Pancreas (tissue), 10 donors: ENCODE results near the gene PTPRR. TPM values are rescaled to one million over a fixed set of nuclear protein-coding genes. Genes with fewer than 3 reads are reported as not detected.

Experiments
- ATAC-seq, 4 donors: fragments of 200-7000 bp; cut with Tn5 transposase; one replicate each; pipeline versions ENCODE4 v1.8.0 to v1.9.1; 2020; ENCODE audit warnings: mild to moderate bottlenecking in 4 of 4, moderate library complexity in 4 of 4
- DNase-seq, 6 donors: peaks; one replicate each; pipeline ENCODE4 v3.0.0-alpha.2; 2020
- FAIRE-seq: peaks from 2 replicates; lab custom pipeline; 2012; peaks lifted over from hg19 to GRCh38; lab: Jason Lieb, UNC
- H3K27ac ChIP-seq, 4 donors: fragments of 200-600 bp; sonication (generic); 1 replicate in 3 of 4; 2 replicates in 1 of 4; pipeline versions ENCODE4 v1.5.0 to v1.8.0; 2020
- H3K27me3 ChIP-seq, 4 donors: fragments of 200-600 bp; one replicate each; pipeline ENCODE4 v1.8.0; 2021
- H3K36me3 ChIP-seq, 3 donors: fragments of 200-600 bp; sonication (generic) in 1 of 3; one replicate each; pipeline versions ENCODE4 v1.5.0 to v1.8.0; 2020 to 2021
- H3K4me1 ChIP-seq, 3 donors: fragments of 200-600 bp; one replicate each; pipeline ENCODE4 v1.8.0; 2021
- H3K4me3 ChIP-seq, 4 donors: fragments of 200-600 bp; sonication (generic) in 2 of 4; one replicate each; pipeline versions ENCODE4 v1.5.0 to v1.8.0; 2020 to 2021
- H3K9me3 ChIP-seq, 4 donors: fragments of 200-600 bp; one replicate each; pipeline ENCODE4 v1.8.0; 2021
- CTCF ChIP-seq, 4 donors: fragments of 200-600 bp; sonication (generic) in 3 of 4; IDR thresholded peaks; one replicate each; pipeline versions ENCODE4 v1.5.0 to v1.8.0; 2021; ENCODE audit warnings: antibody characterized with exemption in 4 of 4
- WGBS, 2 donors: extraction: QIAGEN DNeasy Blood & Tissue Kit; methylation state at CpG; one replicate each; pipeline ENCODE4 v1.1.7; 2013; 5-methylcytosine and 5-hydroxymethylcytosine counted together
- intact Hi-C, 3 donors: fragments of 100-400 bp; cut with DNase I; formaldehyde crosslinking; loops; one replicate each; pipeline versions ENCODE4 v1.11.1 to v1.14.2; 2022
- polyA plus RNA-seq, 2 donors: library from polyadenylated mRNA; stranded (reverse); fragments of 200-250 nt; gene quantifications; one replicate each; pipeline ENCODE4 v1.2.3, GENCODE V29; 2013
- total RNA-seq, 6 donors: library from RNA; stranded (reverse); fragmentation: NEBNext Ultra II Directional in 4 of 6; extraction: Animal tissue kit (Norgen Biotek cat#: 25700) in 4 of 6; gene quantifications; one replicate each; pipeline versions ENCODE4 v1.2.1 to v1.2.4, GENCODE V29; 2021 to 2023
- donor health status: healthy with polysubstance abuse.
- donor health status: DM: no; HTN: no; CAD: no; lungs with moderate emphysema.
- donor health status: DM: no; HTN: no; CAD: no.
- donor health status: control.
- donor health status: control.
- donor health status: Bipolar disorder and iron deficiency.
- donor health status: DM: yes; HTN: yes; CAD: no.
- donor health status: DM: no; HTN: no; CAD: no.
- donor health status: DM: no; HTN: no; CAD: no.
- donor health status: DM: yes; HTN: yes; CAD: no.

PTPRR gene
- total and polyA plus RNA-seq, 8 donors, result 0.14 to 0.72 (median 0.23) TPM; not detected in 3

- ATAC-seq, result no peak
- Histone ChIP-seq H3K4me1 (no peaks in the 10 kb centered on the region), H3K4me3 (no peak overlapping the region), H3K36me3 (no peaks in the 10 kb centered on the region), H3K27ac (no peak overlapping the region), H3K9me3 (no peaks in the 10 kb centered on the region), H3K27me3 (no peaks in the 10 kb centered on the region)
- no peak for FAIRE-seq
- intact Hi-C loops, result loop anchor here in 1 of 3 donors (10.0 kb wide), 1 partner anchor 110 kb away; no protein-coding TSS in a partner anchor
- TF ChIP-seq CTCF (IDR thresholded peaks at IDR 0.05), result no peak
- 71 to 76% methylated on average over 3 of the region's 3 CpGs for WGBS, 2 donors
- no peak for DNase-seq
These were observed 75.3 kb downstream of the PTPRR start for GRCh38 chr12:70845268-70845667.

- no peak for ATAC-seq
- intact Hi-C loops, result loop anchor here in 1 of 3 donors (10.0 kb wide), 1 partner anchor 109 kb away; no protein-coding TSS in a partner anchor
- Histone ChIP-seq H3K36me3 (no peaks in the 10 kb centered on the region), H3K27me3 (no peaks in the 10 kb centered on the region), H3K4me1 (no peaks in the 10 kb centered on the region), H3K4me3 (no peak overlapping the region), H3K9me3 (no peaks in the 10 kb centered on the region), H3K27ac (no peak overlapping the region)
- DNase-seq, result no peak
- FAIRE-seq, result no peak
- WGBS, 2 donors, result 73 to 74% methylated on average over 3 of the region's 3 CpGs
- no peak for TF ChIP-seq CTCF (IDR thresholded peaks at IDR 0.05)
These were observed 77.2 kb downstream of the PTPRR start for GRCh38 chr12:70843363-70843762.

GRCh38 chr12:70842942-70843341, 77.6 kb downstream of the PTPRR start:
- no peak for FAIRE-seq
- H3K36me3 ChIP-seq, result no peaks in the 10 kb centered on the region
- TF ChIP-seq CTCF (IDR thresholded peaks at IDR 0.05), result no peak
- 71 to 84% methylated on average over 1 of the region's 1 CpG for WGBS, 2 donors
- H3K27ac ChIP-seq, result no peak overlapping the region
- no peak for DNase-seq
- no peak overlapping the region for H3K4me3 ChIP-seq
- intact Hi-C loops, result loop anchor here in 1 of 3 donors (10.0 kb wide), 1 partner anchor 108 kb away; no protein-coding TSS in a partner anchor
- H3K27me3 ChIP-seq, result no peaks in the 10 kb centered on the region
- ATAC-seq, result no peak
- no peaks in the 10 kb centered on the region for H3K4me1 ChIP-seq
- no peaks in the 10 kb centered on the region for H3K9me3 ChIP-seq

- H3K4me3 ChIP-seq, result no peak overlapping the region
- no peaks in the 10 kb centered on the region for H3K9me3 ChIP-seq
- no peaks in the 10 kb centered on the region for H3K27me3 ChIP-seq
- intact Hi-C loops, result loop anchor here in 1 of 3 donors (10.0 kb wide), 1 partner anchor 107 kb away; no protein-coding TSS in a partner anchor
- DNase-seq, result no peak
- TF ChIP-seq CTCF (IDR thresholded peaks at IDR 0.05), result no peak
- 96 to 100% methylated on average over 1 of the region's 1 CpG for WGBS, 2 donors
- H3K36me3 ChIP-seq, result no peaks in the 10 kb centered on the region
- no peaks in the 10 kb centered on the region for H3K4me1 ChIP-seq
- H3K27ac ChIP-seq, result no peak overlapping the region
- no peak for FAIRE-seq
- ATAC-seq, result no peak
These were observed 78.4 kb downstream of the PTPRR start for GRCh38 chr12:70842136-70842535.

GRCh38 chr12:70840656-70841350, 79.7 kb downstream of the PTPRR start:
- no peaks in the 10 kb centered on the region for H3K4me1 ChIP-seq
- TF ChIP-seq CTCF (IDR thresholded peaks at IDR 0.05), result no peak
- H3K27ac ChIP-seq, result no peak overlapping the region
- no peaks in the 10 kb centered on the region for H3K9me3 ChIP-seq
- DNase-seq (no peak), ATAC-seq (no peak), FAIRE-seq (no peak)
- 60 to 71% methylated on average over 4 of the region's 4 CpGs for WGBS, 2 donors
- intact Hi-C loops, result loop anchor here in 1 of 3 donors (10.0 kb wide), 1 partner anchor 106 kb away; no protein-coding TSS in a partner anchor
- no peaks in the 10 kb centered on the region for H3K36me3 ChIP-seq
- H3K27me3 ChIP-seq, result no peaks in the 10 kb centered on the region
- no peak overlapping the region for H3K4me3 ChIP-seq
